HG02678 (cell line): ENCODE measurements around the gene DDX20.
"Not testable (repeated sequence)": the region's sequence is repeated elsewhere in the genome, so short reads cannot be mapped to it uniquely, and the experiment has no call there.

Experiments used
- ATAC-seq: cut with Tn5 transposase; IDR thresholded peaks from one replicate; pipeline ENCODE4 v1.9.1; 2021; ENCODE audit warnings: mild to moderate bottlenecking, moderate library complexity; ENCODE audit not compliant: unreplicated experiment

The DDX20 gene

GRCh38 chr1:111786669-111787207, 31.0 kb downstream of the DDX20 start:
- no peak for ATAC-seq

GRCh38 chr1:111789142-111789541, 33.4 kb downstream of the DDX20 start:
- no peak for ATAC-seq

DNA sequence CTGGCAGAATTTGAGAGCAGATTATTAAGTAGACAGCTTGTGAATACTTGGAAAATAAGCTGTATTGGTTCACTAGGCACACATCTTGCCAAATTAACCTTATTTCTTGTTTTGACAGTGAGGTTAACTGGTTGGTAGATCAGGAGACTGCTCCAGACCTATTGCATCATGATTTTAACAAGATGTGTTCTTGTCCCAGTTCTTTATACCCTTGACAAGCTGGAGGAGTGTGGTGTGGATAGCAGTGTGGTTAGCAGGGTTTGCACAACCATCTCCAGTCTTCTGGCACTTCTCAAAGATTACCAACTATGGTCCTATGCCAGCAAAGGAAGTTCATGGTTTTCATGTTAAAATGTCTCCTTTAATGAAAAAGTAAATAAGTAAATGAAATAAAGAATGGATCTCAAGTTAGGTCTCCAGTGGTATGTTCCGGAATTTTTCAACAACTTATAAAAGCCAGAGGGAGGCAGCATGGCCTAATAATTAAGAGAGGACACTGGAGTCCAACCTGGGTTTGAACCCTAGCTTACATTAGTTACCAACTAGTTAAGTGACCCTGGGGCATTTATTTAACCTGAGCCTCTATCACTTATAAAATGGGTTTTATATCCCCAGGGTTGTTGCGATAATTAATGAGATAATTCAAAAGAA, 34.1 kb downstream of the DDX20 start:
- no peak for ATAC-seq

- no peak for ATAC-seq
Observed at GRCh38 chr1:111791776-111792175, 36.1 kb downstream of the DDX20 start.

DNA sequence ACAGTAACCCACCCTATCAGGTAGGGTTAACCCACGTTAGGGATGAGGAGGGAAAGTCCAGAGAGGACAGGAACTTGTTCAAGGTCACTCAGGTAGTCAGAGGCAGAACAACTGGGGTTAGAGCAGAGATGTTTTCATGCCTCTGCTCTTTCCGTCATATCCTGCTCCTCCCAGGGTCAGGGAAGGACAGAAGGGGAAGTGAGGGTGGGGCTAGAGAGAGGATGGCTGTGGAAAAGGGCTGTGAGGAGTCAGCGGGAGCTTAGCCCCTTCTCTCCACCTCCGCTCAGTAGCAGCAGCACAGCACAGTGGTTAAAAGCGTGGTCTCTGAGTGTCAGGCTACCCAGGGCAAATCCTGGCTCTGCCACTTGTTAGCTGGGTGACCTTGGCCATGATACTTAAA, 36.5 kb downstream of the DDX20 start:
- ATAC-seq: no peak

DNA sequence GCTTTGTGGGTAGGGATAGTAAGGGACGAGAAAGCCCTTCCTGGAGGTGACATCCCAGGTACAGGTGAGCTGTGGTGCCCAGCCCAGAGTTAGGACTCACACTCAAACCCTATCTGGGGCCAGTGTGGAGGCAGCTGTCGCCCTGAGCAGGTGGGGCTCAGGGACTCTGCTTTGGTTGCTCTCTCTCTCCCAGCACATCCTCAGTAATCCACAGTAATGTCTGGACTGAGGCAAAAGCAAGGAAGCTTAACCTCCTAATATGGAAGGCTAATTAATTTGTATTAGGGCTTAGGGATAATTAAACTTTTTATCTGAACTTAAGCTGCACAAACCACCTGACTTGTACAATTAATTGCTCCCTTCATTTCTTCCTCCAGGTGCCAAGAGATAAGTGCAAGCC, 38.2 kb downstream of the DDX20 start:
- no peak for ATAC-seq

DNA sequence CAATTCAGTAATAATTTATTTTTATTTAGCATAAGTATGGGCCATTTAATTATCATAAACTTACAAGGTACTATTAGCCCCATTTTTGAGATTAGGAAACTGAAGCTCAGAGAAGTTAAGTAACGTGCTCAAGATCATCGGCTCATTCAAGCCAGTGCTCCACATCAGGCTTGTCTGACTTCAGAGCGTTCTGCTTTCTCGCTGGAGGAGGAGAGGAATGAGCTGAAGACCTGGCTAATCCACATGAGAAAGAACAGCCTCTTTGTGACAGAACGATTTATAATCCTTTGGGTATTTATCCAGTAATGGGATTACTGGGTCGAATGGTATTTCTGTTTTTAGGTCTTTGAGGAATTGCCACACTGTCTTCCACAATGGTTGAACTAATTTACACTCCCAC, 39.7 kb downstream of the DDX20 start:
- no peak for ATAC-seq

GRCh38 chr1:111798580-111798979, 42.9 kb downstream of the DDX20 start:
- ATAC-seq: no peak

- ATAC-seq: not testable (repeated sequence)
Observed at GRCh38 chr1:111799722-111800121, 44.0 kb downstream of the DDX20 start.

- no peak for ATAC-seq
Observed at GRCh38 chr1:111801071-111801850, 45.6 kb downstream of the DDX20 start.

DNA sequence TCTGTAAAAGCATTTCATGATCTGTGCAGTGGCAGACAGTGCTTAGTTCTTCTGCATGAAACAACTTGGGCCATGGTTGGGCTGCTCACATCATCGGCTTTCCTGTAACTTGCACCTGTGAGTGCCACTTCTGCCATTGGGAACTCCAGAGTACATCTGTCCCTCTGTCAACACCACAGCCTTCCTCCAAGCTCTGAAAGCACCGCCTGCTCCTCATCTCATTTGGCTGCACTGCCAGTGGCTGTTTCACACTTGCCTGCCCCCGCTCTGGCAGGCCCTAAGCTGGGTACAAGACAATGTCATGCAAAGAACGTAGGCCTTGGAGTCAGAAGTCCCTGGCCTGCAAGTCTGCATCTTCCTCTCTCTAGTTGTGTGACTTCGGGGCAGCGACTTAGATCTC, 46.4 kb downstream of the DDX20 start:
- ATAC-seq: no peak

- no peak for ATAC-seq
Observed at GRCh38 chr1:111802984-111803383, 47.3 kb downstream of the DDX20 start.

- no peak for ATAC-seq
Observed at GRCh38 chr1:111803951-111804350, 48.2 kb downstream of the DDX20 start.

GRCh38 chr1:111804776-111805175, 49.1 kb downstream of the DDX20 start:
- no peak for ATAC-seq

DNA sequence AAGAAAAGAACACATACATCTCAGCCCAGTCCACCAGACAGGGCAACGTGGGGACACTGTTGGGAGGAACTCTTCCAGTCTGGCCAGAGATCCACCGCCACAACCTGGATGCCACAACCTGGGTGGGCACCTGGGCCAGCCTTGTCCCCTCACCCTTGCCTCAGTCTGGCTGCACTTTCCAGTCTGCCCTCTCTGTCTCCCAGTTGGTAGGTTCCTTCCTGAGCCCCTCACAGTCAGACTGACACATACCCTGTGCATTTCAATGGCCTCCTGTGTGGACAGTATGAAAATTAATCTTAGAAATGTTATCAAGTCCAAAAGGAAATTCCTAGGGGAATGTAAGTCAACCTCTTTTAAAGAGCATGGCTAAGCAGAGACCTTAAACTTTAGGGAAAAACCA, 49.5 kb downstream of the DDX20 start:
- no peak for ATAC-seq

DNA sequence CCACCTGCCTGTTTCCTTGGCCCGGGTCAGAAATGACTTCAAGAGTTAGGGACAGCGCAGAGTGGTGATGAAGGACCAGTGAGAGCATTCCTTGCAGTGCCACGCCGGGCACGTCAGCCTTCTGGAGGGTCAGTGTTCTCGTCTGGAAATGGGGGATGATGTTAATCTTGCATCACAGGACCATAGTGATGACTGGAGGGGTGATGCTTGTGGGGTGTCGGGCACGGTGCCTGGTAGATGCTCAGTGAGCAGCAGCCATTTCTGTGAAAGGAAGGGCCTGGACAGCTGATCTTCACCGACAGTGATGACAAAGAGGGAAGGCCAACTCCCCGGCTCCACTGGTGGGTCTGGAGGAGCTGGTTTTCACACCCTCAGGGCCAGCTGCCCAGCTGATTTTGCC, 56.2 kb downstream of the DDX20 start:
- no peak for ATAC-seq

- ATAC-seq: no peak
Observed at GRCh38 chr1:111812306-111812705, 56.6 kb downstream of the DDX20 start.

- no peak for ATAC-seq
Observed at GRCh38 chr1:111813440-111814304, 58.0 kb downstream of the DDX20 start.

DNA sequence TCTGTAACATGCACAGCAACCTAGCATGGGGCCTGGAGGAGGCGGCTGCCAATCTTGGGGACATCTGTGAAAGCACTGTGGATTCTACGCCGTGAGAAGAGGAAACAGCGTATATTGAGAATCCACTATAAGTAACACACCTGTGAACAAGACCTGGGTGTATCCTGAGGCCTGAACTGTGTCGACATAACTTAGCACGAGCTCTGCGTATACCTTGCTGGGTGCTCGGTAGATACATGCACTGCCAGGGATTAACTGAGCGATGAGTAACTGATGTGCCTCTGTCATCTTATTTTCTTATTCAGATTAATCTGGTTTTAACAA, 58.6 kb downstream of the DDX20 start:
- no peak for ATAC-seq

DNA sequence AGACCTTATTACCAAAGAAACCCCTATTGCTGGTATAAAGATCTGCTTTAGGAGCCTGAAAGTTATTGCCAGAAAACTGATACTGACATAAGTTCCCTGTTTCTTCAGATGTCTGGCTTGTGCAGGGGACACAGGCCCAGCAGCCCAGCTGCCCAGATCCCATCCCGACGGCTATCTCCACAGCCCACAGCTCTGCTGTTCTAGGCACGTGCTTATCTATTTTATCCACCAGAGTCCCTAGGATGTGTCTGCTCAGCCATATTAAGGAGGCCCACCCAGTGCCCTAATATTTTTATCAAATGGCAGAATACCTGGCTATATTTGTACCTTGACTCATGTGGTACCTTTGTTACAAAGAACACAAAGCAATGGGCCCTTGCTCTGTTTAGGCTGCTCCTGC, 58.9 kb downstream of the DDX20 start:
- ATAC-seq: no peak
